H1 (cell line): Measurements from ENCODE around the gene FGFBP2. TPM values are rescaled to one million over a fixed set of nuclear protein-coding genes. Genes with fewer than 3 reads are reported as not detected.

ENCODE experiments used
- CTCF ChIA-PET: fragments of 300-600 bp; sonication (Branson Sonifier 250); formaldehyde crosslinking; loops from one replicate; lab custom pipeline; 2021; ENCODE audit not compliant: partially characterized antibody; lab: Charles Lee
- POLR2A ChIA-PET: fragments of 300-600 bp; sonication (Branson Sonifier 250); formaldehyde crosslinking; loops from one replicate; lab custom pipeline; 2021; ENCODE audit warnings: inconsistent platforms; ENCODE audit not compliant: partially characterized antibody; lab: Charles Lee
- DNase-seq, 2 experiments: peaks; one replicate each; pipeline versions ENCODE4 v3.0.0 to v3.0.0-alpha.2; 2010 to 2022; ENCODE audit warnings: low spot score in 2 of 2, low read depth in 1 of 2, mixed read lengths in 1 of 2
- FAIRE-seq: peaks from 2 replicates; lab custom pipeline; 2011; peaks lifted over from hg19 to GRCh38; lab: Jason Lieb, UNC
- H2AFZ ChIP-seq: 2 replicates; pipeline ENCODE4 v1.8.1; 2012; ENCODE audit warnings: low read length, inconsistent platforms
- H2AK5ac ChIP-seq: 2 replicates; pipeline ENCODE4 v1.6.1; 2013; ENCODE audit warnings: low read depth, low read length
- H2BK120ac ChIP-seq: replicated peaks from 2 replicates; pipeline ENCODE3; 2013; ENCODE audit warnings: low read depth, low read length, inconsistent platforms
- H2BK12ac ChIP-seq: 2 replicates; pipeline ENCODE4 v1.6.1; 2013; ENCODE audit warnings: low read depth, low read length
- H2BK15ac ChIP-seq: 2 replicates; pipeline ENCODE4 v1.6.1; 2013; ENCODE audit warnings: low read length
- H2BK20ac ChIP-seq: 2 replicates; pipeline ENCODE4 v1.6.1; 2013; ENCODE audit warnings: low read length
- H2BK5ac ChIP-seq: 2 replicates; pipeline ENCODE4 v1.6.1; 2013; ENCODE audit warnings: low read depth, low read length
- H3K14ac ChIP-seq: 2 replicates; pipeline ENCODE4 v1.6.1; 2013; ENCODE audit warnings: inconsistent platforms; ENCODE audit not compliant: insufficient read length
- H3K18ac ChIP-seq: 2 replicates; pipeline ENCODE4 v1.6.1; 2013; ENCODE audit warnings: low read length; ENCODE audit errors: extremely low read depth
- H3K23ac ChIP-seq: 2 replicates; pipeline ENCODE4 v1.6.1; 2013; ENCODE audit warnings: inconsistent platforms; ENCODE audit not compliant: insufficient read length
- H3K23me2 ChIP-seq: 2 replicates; pipeline ENCODE4 v1.6.1; 2013; ENCODE audit warnings: low read depth, low read length
- H3K27ac ChIP-seq: 2 replicates; pipeline ENCODE4 v1.6.1; 2011; ENCODE audit warnings: low read depth, low read length, inconsistent platforms
- H3K27me3 ChIP-seq, 4 experiments: replicated peaks in 1 of 4; 1 replicate in 1 of 4; 2 replicates in 3 of 4; pipeline versions ENCODE4 v1.6.1 to v1.8.1; 2011 to 2013; ENCODE audit warnings: low read length in 3 of 4, mild to moderate bottlenecking in 3 of 4, inconsistent platforms in 2 of 4, mixed read lengths in 2 of 4, moderate library complexity in 1 of 4; ENCODE audit not compliant: control insufficient read depth in 3 of 4, insufficient read depth in 3 of 4; ENCODE audit errors: extremely low read depth in 1 of 4
- H3K36me3 ChIP-seq, 4 experiments: 2 replicates each; pipeline versions ENCODE4 v1.6.1 to v1.8.1; 2011 to 2013; ENCODE audit warnings: mild to moderate bottlenecking in 4 of 4, low read length in 3 of 4, moderate library complexity in 2 of 4, control low read depth in 1 of 4, inconsistent platforms in 1 of 4; ENCODE audit not compliant: insufficient read depth in 4 of 4, control insufficient read depth in 2 of 4
- H3K4ac ChIP-seq: replicated peaks from 2 replicates; pipeline ENCODE3; 2013; ENCODE audit warnings: low read length, low read depth, mixed read lengths, inconsistent platforms; ENCODE audit not compliant: insufficient read length
- H3K4me1 ChIP-seq, 4 experiments: replicated peaks in 1 of 4; 1 replicate in 1 of 4; 2 replicates in 3 of 4; pipeline versions ENCODE4 v1.6.1 to v1.8.1; 2011 to 2013; ENCODE audit warnings: low read length in 3 of 4, inconsistent platforms in 2 of 4, mixed read lengths in 1 of 4; ENCODE audit not compliant: insufficient read depth in 4 of 4, control insufficient read depth in 3 of 4
- H3K4me2 ChIP-seq, 2 experiments: 2 replicates each; pipeline versions ENCODE4 v1.6.1 to v1.8.1; 2011 to 2013; ENCODE audit warnings: low read depth in 2 of 2, low read length in 2 of 2, control low read depth in 1 of 2, inconsistent platforms in 1 of 2, mild to moderate bottlenecking in 1 of 2; ENCODE audit not compliant: insufficient read depth in 1 of 2
- H3K4me3 ChIP-seq, 4 experiments: fragments of 200-600, 300-600 bp in 1 of 4; sonication (generic), shearing (Covaris generic), sonication (Bioruptor Twin) in 1 of 4; 2 replicates each; pipeline versions ENCODE4 v1.5.1 to v1.8.1; 2011 to 2016; ENCODE audit warnings: low read length in 4 of 4, low read depth in 3 of 4, control low read depth in 2 of 4, inconsistent platforms in 2 of 4, mild to moderate bottlenecking in 2 of 4, mixed read lengths in 1 of 4, moderate library complexity in 1 of 4; ENCODE audit not compliant: insufficient read depth in 2 of 4; ENCODE audit errors: extremely low read depth in 1 of 4
- H3K56ac ChIP-seq: replicated peaks from 2 replicates; pipeline ENCODE3; 2013; ENCODE audit warnings: low read depth, mild to moderate bottlenecking, mixed read lengths, low read length, inconsistent platforms; ENCODE audit not compliant: insufficient read length
- H3K79me1 ChIP-seq: 2 replicates; pipeline ENCODE4 v1.6.1; 2013; ENCODE audit warnings: low read depth, low read length, control low read depth
- H3K79me2 ChIP-seq, 2 experiments: 2 replicates each; pipeline versions ENCODE4 v1.6.1 to v1.8.1; 2012 to 2013; ENCODE audit warnings: low read length in 2 of 2, mild to moderate bottlenecking in 2 of 2, inconsistent platforms in 1 of 2; ENCODE audit not compliant: insufficient read depth in 2 of 2, control insufficient read depth in 1 of 2
- H3K9ac ChIP-seq, 4 experiments: replicated peaks in 1 of 4; 1 replicate in 1 of 4; 2 replicates in 3 of 4; pipeline versions ENCODE4 v1.6.1 to v1.8.1; 2011 to 2013; ENCODE audit warnings: low read depth in 3 of 4, low read length in 3 of 4, control low read depth in 2 of 4, mild to moderate bottlenecking in 2 of 4, moderate library complexity in 2 of 4, inconsistent platforms in 1 of 4; ENCODE audit errors: extremely low read depth in 1 of 4
- H3K9me3 ChIP-seq, 2 experiments: 2 replicates each; pipeline versions ENCODE4 v1.6.1 to v1.8.1; 2012 to 2013; ENCODE audit warnings: mild to moderate bottlenecking in 2 of 2, moderate library complexity in 2 of 2, control low read depth in 1 of 2, inconsistent platforms in 1 of 2, low read depth in 1 of 2, low read length in 1 of 2, mixed read lengths in 1 of 2; ENCODE audit not compliant: insufficient read depth in 2 of 2
- H4K20me1 ChIP-seq, 2 experiments: replicated peaks in 1 of 2; 2 replicates each; pipeline versions ENCODE3 to v1.8.1; 2011 to 2013; ENCODE audit warnings: inconsistent platforms in 2 of 2, low read length in 2 of 2, mild to moderate bottlenecking in 1 of 2; ENCODE audit not compliant: insufficient read depth in 2 of 2, control insufficient read depth in 1 of 2
- H4K5ac ChIP-seq: 2 replicates; pipeline ENCODE4 v1.6.1; 2013; ENCODE audit warnings: low read length, low read depth, mixed read lengths, inconsistent platforms; ENCODE audit not compliant: insufficient read length
- H4K8ac ChIP-seq: 2 replicates; pipeline ENCODE4 v1.8.0; 2013; ENCODE audit warnings: mild to moderate bottlenecking, moderate library complexity, low read length, inconsistent platforms; ENCODE audit not compliant: insufficient read depth; ENCODE audit errors: extremely low read depth
- H4K91ac ChIP-seq: replicated peaks from 2 replicates; pipeline ENCODE3; 2013; ENCODE audit warnings: low read length, mixed read lengths, inconsistent platforms; ENCODE audit not compliant: insufficient read length
- CHD1 ChIP-seq: IDR thresholded peaks from 2 replicates; pipeline ENCODE4 v1.6.1; 2012; ENCODE audit warnings: low read depth, low read length, improper control_type of control experiment
- CREB1 ChIP-seq: IDR thresholded peaks from 2 replicates; pipeline ENCODE4 v1.6.1; 2012; ENCODE audit warnings: inconsistent platforms
- EP300 ChIP-seq, 2 experiments: IDR thresholded peaks; 1 replicate in 1 of 2; 2 replicates in 1 of 2; pipeline ENCODE4 v1.6.1; 2011 to 2012; ENCODE audit warnings: low read depth in 2 of 2, low read length in 2 of 2, mild to moderate bottlenecking in 2 of 2, borderline replicate concordance in 1 of 2, inconsistent platforms in 1 of 2, moderate library complexity in 1 of 2
- EZH2 ChIP-seq: fragments of 200-600 bp; sonication (generic); IDR thresholded peaks from 2 replicates; pipeline ENCODE4 v1.7.1; 2012; ENCODE audit warnings: low read depth, mild to moderate bottlenecking, moderate library complexity, low read length, inconsistent platforms; ENCODE audit not compliant: severe bottlenecking
- HDAC6 ChIP-seq: IDR thresholded peaks from one replicate; pipeline ENCODE4 v1.7.1; 2012; ENCODE audit warnings: low read depth, mild to moderate bottlenecking, inconsistent platforms, low read length, moderate library complexity
- KDM1A ChIP-seq: fragments of 200-600, 300-600 bp; sonication (generic); IDR thresholded peaks from 2 replicates; pipeline ENCODE4 v1.7.1; 2016; ENCODE audit warnings: mild to moderate bottlenecking, low read length, borderline replicate concordance
- MAFK ChIP-seq: IDR thresholded peaks from 2 replicates; pipeline ENCODE4 v1.6.1; 2012; ENCODE audit warnings: low read depth, mild to moderate bottlenecking, improper control_type of control experiment, low read length
- NRF1 ChIP-seq: IDR thresholded peaks from 2 replicates; pipeline ENCODE4 v1.6.1; 2011; ENCODE audit warnings: mild to moderate bottlenecking, low read depth, low read length, improper control_type of control experiment
- POLR2AphosphoS5 ChIP-seq: IDR thresholded peaks from 2 replicates; pipeline ENCODE4 v1.6.1; 2011; ENCODE audit warnings: low read depth, low read length
- POU5F1 ChIP-seq: IDR thresholded peaks from 2 replicates; pipeline ENCODE4 v1.6.1; 2011; ENCODE audit warnings: low read depth, mild to moderate bottlenecking, low read length, moderate library complexity
- RFX5 ChIP-seq: IDR thresholded peaks from 2 replicates; pipeline ENCODE4 v1.6.1; 2011; ENCODE audit warnings: low read depth, low read length, improper control_type of control experiment, borderline replicate concordance
- SP1 ChIP-seq: IDR thresholded peaks from 2 replicates; pipeline ENCODE4 v1.6.1; 2011; ENCODE audit warnings: low read depth, low read length
- TAF7 ChIP-seq: optimal IDR thresholded peaks from 2 replicates; pipeline ENCODE3; 2011; ENCODE audit warnings: low read depth, mild to moderate bottlenecking, inconsistent platforms, low read length, moderate library complexity, borderline replicate concordance
- ZNF274 ChIP-seq: IDR thresholded peaks from 2 replicates; pipeline ENCODE4 v1.7.0; 2012; ENCODE audit warnings: low read length, borderline replicate concordance; ENCODE audit errors: extremely low read depth
- WGBS, 2 experiments: shearing (Covaris generic) in 1 of 2; methylation state at CpG; one replicate each; pipeline versions ENCODE4 v1.1.6 to v1.1.7; 2013 to 2015; ENCODE audit warnings: low lambda C conversion rate in 2 of 2, mixed read lengths in 2 of 2, inconsistent platforms in 1 of 2, low coverage in 1 of 2, missing lambda C conversion rate in 1 of 2; ENCODE audit not compliant: insufficient replicate concordance in 2 of 2, insufficient coverage in 1 of 2, insufficient read length in 1 of 2; ENCODE audit errors: extremely low coverage in 1 of 2, missing lambda C conversion rate in 1 of 2; 5-methylcytosine and 5-hydroxymethylcytosine counted together
- polyA plus RNA-seq, 7 experiments: library from polyadenylated mRNA; depleted of rRNA in 3 of 7; stranded (reverse) in 5 of 7; unstranded in 2 of 7; fragments of >200 nt in 5 of 7; fragments of 200-250 nt in 2 of 7; gene quantifications; 1 replicate in 5 of 7; 2 replicates in 1 of 7; 4 replicates in 1 of 7; pipeline versions ENCODE4 v1.2.1 to v1.2.3, GENCODE V29; 2011 to 2013; ENCODE audit warnings: missing spikeins in 2 of 7, mixed read lengths in 2 of 7
- total RNA-seq: library from RNA; stranded (reverse); fragmentation: NEBNext Ultra II Directional; extraction: Animal tissue kit (Norgen Biotek cat#: 25700); gene quantifications from 2 replicates; pipeline ENCODE4 v1.2.1, GENCODE V29; 2021
- TF ChIP-seq, protein P1 (sequence below): IDR thresholded peaks from 2 replicates; pipeline ENCODE4 v1.6.1; 2012; ENCODE audit warnings: inconsistent platforms

Gene FGFBP2
- total and polyA plus RNA-seq, 2 of the 8 experiments (the other 6 are each of a cell fraction or from before 2014, with no cell fraction given), result 0.15 TPM; not detected in 1

GRCh38 chr4:15944895-15945294 is 18.1 kb downstream of the FGFBP2 start:
- no peaks in the 10 kb centered on the region for H3K27me3 ChIP-seq
- no peak overlapping the region for H2BK15ac ChIP-seq
- H3K27ac ChIP-seq, result no peak overlapping the region
- no peak overlapping the region for H3K18ac ChIP-seq
- H3K36me3 ChIP-seq, result no peaks in the 10 kb centered on the region
- H3K4me2 ChIP-seq, result no peak overlapping the region
- no peak overlapping the region for H3K56ac ChIP-seq
- peaks cover 0 to 3% of the 10 kb centered on the region in 2 experiments for H4K20me1 ChIP-seq
- H3K14ac ChIP-seq, result no peak overlapping the region
- no peak overlapping the region for H2BK12ac ChIP-seq
- no peak overlapping the region for H3K4me3 ChIP-seq
- POLR2A ChIA-PET, result no interaction called here
- no peak overlapping the region for H2AK5ac ChIP-seq
- peaks cover 4% of the 10 kb centered on the region; the same call in 1 of the 2 replicates for H3K23me2 ChIP-seq
- FAIRE-seq (no peak), DNase-seq (no peak)
- no peak overlapping the region for H2AFZ ChIP-seq
- no peak overlapping the region for H2BK20ac ChIP-seq
- no peaks in the 10 kb centered on the region for H3K79me1 ChIP-seq
- no peak overlapping the region for H4K5ac ChIP-seq
- no peaks in the 10 kb centered on the region for H3K4me1 ChIP-seq
- 82% methylated on average over 2 of the region's 2 CpGs; no CpG with 5 or more reads in 1 of the 2 experiments for WGBS, 2 experiments
- H3K23ac ChIP-seq, result no peak overlapping the region
- H2BK120ac ChIP-seq, result no peak overlapping the region
- no peaks in the 10 kb centered on the region for H3K79me2 ChIP-seq
- H3K9me3 ChIP-seq, result no peaks in the 10 kb centered on the region
- no peak overlapping the region for H4K91ac ChIP-seq
- no peak overlapping the region for H3K9ac ChIP-seq
- no peak overlapping the region for H2BK5ac ChIP-seq
- H3K4ac ChIP-seq, result no peak overlapping the region
- H4K8ac ChIP-seq, result no peak overlapping the region
- TF ChIP-seq MAFK, result no peak
- TF ChIP-seq RFX5, result no peak
- TF ChIP-seq KDM1A, result no peak
- no peak for TF ChIP-seq NRF1
- TF ChIP-seq POLR2AphosphoS5, result no peak
- no peak for TF ChIP-seq CHD1
- no peak for TF ChIP-seq CREB1
- TF ChIP-seq EZH2, result no peak
- no peak for TF ChIP-seq SP1
- TF ChIP-seq POU5F1, result no peak
- no peak for TF ChIP-seq TAF7
- TF ChIP-seq, protein P1, sequence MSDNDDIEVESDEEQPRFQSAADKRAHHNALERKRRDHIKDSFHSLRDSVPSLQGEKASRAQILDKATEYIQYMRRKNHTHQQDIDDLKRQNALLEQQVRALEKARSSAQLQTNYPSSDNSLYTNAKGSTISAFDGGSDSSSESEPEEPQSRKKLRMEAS, result no peak
- TF ChIP-seq HDAC6, result no peak
- no peak for TF ChIP-seq EP300 (IDR thresholded peaks at IDR 0.05; ENCODE audit: borderline replicate concordance in 1 of 2, low read depth in 2 of 2, low read length in 2 of 2)
- no peak for TF ChIP-seq ZNF274
- TF ChIP-seq, all 59 proteins: peak for 0
- CTCF ChIA-PET, result interaction anchor here (3.0 to 3.2 kb wide), 3 partner anchors 62 to 140 kb away, joined by 8 to 19 read pairs (median 11); no protein-coding TSS in a partner anchor
